ENCODE data around the gene RASL11B.

DNA sequence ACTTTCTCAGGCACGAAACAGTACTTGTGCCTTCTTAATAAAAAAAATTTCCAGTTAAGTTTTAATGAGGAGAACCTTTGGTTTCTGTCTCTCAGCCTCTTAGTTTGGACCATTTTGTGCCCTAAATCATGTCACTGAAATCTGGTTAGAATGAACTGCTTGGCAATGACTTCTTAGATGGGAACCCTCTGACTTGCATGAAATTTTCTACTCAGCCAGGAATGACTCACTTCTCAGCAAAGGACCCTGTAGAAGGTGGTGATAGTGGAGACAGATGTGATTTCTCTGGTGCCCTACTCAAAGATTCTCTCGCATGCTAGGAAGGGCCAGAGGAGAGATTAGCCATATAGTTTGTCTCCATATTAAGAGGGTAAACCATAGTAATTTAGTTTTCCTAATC, 50.5 kb downstream of the RASL11B start:
- TF ChIP-seq POLR2A (IDR thresholded peaks at IDR 0.05; ENCODE audit: low read depth, low read length) (no peak), TAF1 (IDR thresholded peaks at IDR 0.05; ENCODE audit: low read depth, low read length) (no peak), POLR2AphosphoS5 (IDR thresholded peaks at IDR 0.05; ENCODE audit: low read depth, low read length) (no peak), SPI1 (IDR thresholded peaks at IDR 0.05; ENCODE audit: low read depth, low read length) (no peak), POU2F2 (IDR thresholded peaks at IDR 0.05; ENCODE audit: low read depth, low read length) (no peak), PAX5 (IDR thresholded peaks at IDR 0.05; ENCODE audit: insufficient read depth, low read length, severe bottlenecking) (no peak)

Data from GM12891 (cell line).